Mesothelial cell of epicardium (in vitro differentiated cells): ENCODE results near the gene CCR9. TPM values are rescaled to one million over a fixed set of nuclear protein-coding genes. Genes with fewer than 3 reads are reported as not detected.

Source experiments
- DNase-seq, 2 experiments: peaks; one replicate each; pipeline ENCODE4 v3.0.0; 2021; ENCODE audit warnings: low spot score in 2 of 2; ENCODE audit not compliant: unreplicated experiment in 2 of 2
- H3K27ac Mint-ChIP-seq: 2 replicates; pipeline ENCODE4 v1.8.0; 2021; ENCODE audit warnings: mixed read lengths
- H3K27me3 Mint-ChIP-seq: 2 replicates; pipeline ENCODE4 v1.8.0; 2021; ENCODE audit warnings: low read depth, mixed read lengths
- H3K36me3 Mint-ChIP-seq: 2 replicates; pipeline ENCODE4 v1.8.0; 2021; ENCODE audit warnings: mixed read lengths
- H3K4me1 Mint-ChIP-seq: 2 replicates; pipeline ENCODE4 v1.8.0; 2021; ENCODE audit warnings: mixed read lengths
- H3K4me3 Mint-ChIP-seq: 2 replicates; pipeline ENCODE4 v1.8.0; 2021; ENCODE audit warnings: mild to moderate bottlenecking, moderate library complexity, mixed read lengths
- H3K9me3 Mint-ChIP-seq: 2 replicates; pipeline ENCODE4 v1.8.0; 2021; ENCODE audit warnings: mixed read lengths
- CTCF ChIP-seq: fragments of 200-600 bp; sonication (generic); IDR thresholded peaks from one replicate; pipeline ENCODE4 v1.5.0; 2021; ENCODE audit warnings: antibody characterized with exemption; ENCODE audit not compliant: unreplicated experiment
- total RNA-seq: library from RNA; stranded (reverse); gene quantifications from 3 replicates; pipeline ENCODE4 v1.2.1, GENCODE V29; 2021

Gene CCR9
- total RNA-seq, 1 donor from 2014 or later: not detected

DNA sequence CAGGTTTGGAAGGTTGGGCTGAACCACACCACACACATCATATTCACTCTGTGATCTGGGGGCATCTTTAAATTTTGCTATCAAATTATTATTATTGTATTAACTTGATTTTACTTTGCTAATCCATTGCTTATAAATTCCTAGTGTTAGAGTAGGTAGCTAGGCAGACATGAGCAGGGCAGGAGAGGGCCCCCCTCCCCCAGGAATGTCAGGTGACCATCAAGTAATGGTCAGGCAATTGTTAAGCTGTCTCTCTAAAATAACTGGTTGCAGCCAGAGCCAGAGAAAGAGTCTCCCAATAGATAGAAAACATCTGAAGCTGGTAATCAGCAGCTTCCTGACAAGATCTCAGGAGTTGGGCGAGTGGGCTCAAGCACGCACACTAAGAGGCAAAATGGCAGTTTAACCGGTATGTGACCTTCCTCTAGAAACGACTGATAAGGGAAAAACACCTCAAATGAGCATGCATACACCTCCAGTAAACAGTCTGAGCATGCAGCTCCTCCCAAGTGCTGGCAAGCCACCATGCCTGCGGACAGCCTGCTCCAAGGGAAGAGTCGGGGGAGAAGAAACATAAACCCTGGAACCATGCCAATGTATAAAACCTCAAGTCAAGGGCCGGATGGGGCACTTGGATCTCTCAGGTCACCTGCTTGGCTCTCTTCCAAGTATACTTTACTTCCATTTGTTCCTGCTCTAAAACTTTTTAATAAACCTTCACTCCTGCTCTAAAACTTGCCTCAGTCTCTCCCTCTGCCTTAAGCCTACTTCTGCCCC is 53.8 kb downstream of the CCR9 start:
- Mint-ChIP-seq H3K4me3 (no peak overlapping the region), H3K27ac (no peak overlapping the region), H3K36me3 (peaks cover 22% of the 10 kb centered on the region), H3K9me3 (peaks cover 11% of the 10 kb centered on the region), H3K4me1 (peaks cover 19% of the 10 kb centered on the region), H3K27me3 (no peaks in the 10 kb centered on the region)
- no peak for TF ChIP-seq CTCF
- no peak for DNase-seq

- TF ChIP-seq CTCF: no peak
- Mint-ChIP-seq H3K36me3 (peaks cover 17% of the 10 kb centered on the region), H3K27me3 (no peaks in the 10 kb centered on the region), H3K9me3 (peaks cover 8% of the 10 kb centered on the region), H3K27ac (no peak overlapping the region), H3K4me3 (no peak overlapping the region), H3K4me1 (peaks cover 19% of the 10 kb centered on the region)
- DNase-seq: no peak
These were observed 54.5 kb downstream of the CCR9 start for GRCh38 chr3:45940781-45941365.

GRCh38 chr3:45942051-45942825 is 55.9 kb downstream of the CCR9 start:
- H3K4me1 Mint-ChIP-seq: peaks cover 19% of the 10 kb centered on the region
- no peaks in the 10 kb centered on the region for H3K27me3 Mint-ChIP-seq
- TF ChIP-seq CTCF: no peak
- H3K9me3 Mint-ChIP-seq: peaks cover 8% of the 10 kb centered on the region
- peaks cover 26% of the 10 kb centered on the region for H3K36me3 Mint-ChIP-seq
- no peak for DNase-seq
- H3K27ac Mint-ChIP-seq: no peak overlapping the region
- no peak overlapping the region for H3K4me3 Mint-ChIP-seq

DNA sequence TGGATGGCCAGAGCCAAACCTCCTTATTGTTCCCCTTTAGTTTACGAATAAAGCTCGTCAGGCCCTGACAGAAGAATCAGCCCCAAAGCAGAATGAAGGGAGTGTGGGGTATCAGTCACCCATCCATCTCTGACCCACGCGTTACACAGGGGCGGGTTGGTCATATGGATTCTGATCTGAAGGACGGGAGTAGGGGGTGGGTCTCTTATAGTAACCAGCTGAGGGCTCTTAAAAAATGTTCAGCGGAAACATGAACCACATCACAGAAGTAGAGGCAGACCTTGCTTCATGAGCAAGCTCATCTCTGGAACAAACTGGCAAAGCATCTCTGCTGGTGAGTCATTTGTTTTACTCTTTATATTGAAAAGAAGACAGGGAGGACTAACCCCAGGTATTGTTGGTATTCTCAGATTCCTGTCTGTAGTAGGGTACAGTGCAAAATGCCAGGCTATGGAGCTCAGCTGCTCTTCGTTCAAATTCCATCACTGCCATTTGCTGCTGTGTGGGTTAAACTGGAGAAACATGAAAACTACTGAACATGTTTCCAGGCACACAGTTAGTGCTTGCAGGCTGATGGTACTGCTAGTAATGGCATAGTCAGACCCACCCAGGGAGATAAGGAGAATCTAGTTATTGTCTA is 57.0 kb downstream of the CCR9 start, which contains the start of gene CXCR6:
Gene CXCR6, plus strand, starts transcription at position 258 of the 640 bp plus-strand sequence. CDS start 3,018 bp downstream, outside the sequence.
- no peaks in the 10 kb centered on the region for H3K27me3 Mint-ChIP-seq
- H3K27ac Mint-ChIP-seq: no peak within 1 kb of the TSS
- H3K9me3 Mint-ChIP-seq: peaks cover 8% of the 10 kb centered on the region
- no peak for DNase-seq
- peaks cover 34% of the 10 kb centered on the region for H3K36me3 Mint-ChIP-seq
- H3K4me3 Mint-ChIP-seq: no peak within 1 kb of the TSS
- TF ChIP-seq CTCF: no peak
- peaks cover 19% of the 10 kb centered on the region for H3K4me1 Mint-ChIP-seq

DNA sequence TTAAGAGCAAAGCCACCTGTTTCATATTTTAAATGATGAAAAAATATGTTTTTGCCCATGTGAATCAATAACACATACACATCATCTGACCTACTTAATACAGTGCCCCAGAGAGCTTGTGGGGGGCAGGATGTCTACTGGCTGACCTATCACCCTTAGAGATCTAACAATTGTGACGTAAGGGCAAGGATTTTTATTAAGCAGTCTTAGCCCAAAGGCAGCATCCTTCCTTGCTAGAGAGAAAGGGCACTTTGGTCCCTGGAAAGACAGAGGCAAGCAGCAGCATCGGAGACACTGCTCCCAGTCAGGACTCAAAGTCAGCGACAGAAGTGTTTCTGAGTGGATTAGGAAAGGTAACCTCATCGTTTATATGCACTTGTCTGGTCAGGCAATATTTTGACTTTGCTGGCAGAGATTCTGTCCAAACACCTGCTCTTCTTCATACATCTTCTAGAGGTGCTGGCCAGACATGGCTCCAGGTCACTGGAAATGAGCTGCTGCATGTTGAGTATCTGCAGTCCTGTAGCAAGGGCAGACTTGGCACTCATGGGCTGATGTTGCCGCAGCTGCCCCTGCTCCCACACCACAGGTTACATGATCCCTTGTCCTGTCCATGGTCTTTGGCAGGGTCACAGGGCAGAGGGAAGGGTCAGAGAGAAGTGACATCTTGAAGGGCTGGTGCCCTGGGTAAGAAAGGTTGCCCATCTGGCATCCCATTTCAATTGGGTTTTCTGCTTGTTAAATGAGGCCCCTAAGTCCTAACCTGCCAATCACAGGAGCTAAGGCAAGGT is 58.7 kb downstream of the CCR9 start:
- no peaks in the 10 kb centered on the region for H3K27me3 Mint-ChIP-seq
- no peak overlapping the region for H3K27ac Mint-ChIP-seq
- H3K36me3 Mint-ChIP-seq: peaks cover 40% of the 10 kb centered on the region
- H3K4me3 Mint-ChIP-seq: no peak overlapping the region
- H3K9me3 Mint-ChIP-seq: peaks cover 8% of the 10 kb centered on the region
- no peak for DNase-seq
- peaks cover 7% of the 10 kb centered on the region for H3K4me1 Mint-ChIP-seq
- no peak for TF ChIP-seq CTCF
